Fibroblast of skin of abdomen (primary cell): Measurements from ENCODE around the gene SLC8A1.

Experiments used
- DNase-seq: peaks from one replicate; pipeline ENCODE4 v3.0.0-alpha.2; 2013

The SLC8A1 gene

DNA sequence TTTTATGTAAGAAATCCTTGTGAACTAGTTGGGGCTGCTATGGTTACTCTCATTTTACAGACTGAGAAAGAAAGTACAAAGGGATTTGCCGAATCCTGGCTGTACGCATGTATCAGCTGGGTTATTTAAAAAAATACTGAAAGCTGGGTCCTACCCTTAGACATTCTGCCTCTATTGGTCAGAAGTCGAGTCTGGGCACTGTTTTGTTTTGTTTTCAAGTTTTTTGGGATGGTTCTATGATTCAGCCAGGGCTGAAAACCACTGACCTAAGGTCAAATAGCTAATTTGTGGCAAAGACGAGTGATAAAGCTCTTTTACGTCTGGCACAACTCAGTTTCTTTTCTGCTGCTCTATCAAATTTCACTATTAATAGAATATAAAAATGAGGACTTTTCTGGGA lies 5.9 kb upstream of the SLC8A1 start:
- DNase-seq: no peak

DNA sequence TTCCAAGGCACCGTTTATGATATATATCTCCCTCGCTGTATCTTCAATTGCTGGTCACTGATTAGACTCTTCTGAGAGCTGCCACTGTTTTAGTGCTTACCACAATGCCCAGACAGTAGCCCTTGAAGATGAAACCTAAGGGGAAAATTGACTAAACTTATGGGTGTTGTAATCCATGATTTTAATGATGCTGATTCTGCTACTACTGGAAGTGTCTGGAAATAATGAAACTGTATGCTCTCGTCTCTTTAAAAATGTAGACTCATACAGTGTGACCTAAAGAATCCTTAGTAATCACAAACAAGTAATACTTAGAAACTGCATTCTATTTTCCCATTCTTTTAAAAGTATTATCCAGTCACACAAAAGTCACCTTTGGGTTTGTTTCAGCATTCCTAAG lies 5.5 kb upstream of the SLC8A1 start:
- DNase-seq: no peak

DNA sequence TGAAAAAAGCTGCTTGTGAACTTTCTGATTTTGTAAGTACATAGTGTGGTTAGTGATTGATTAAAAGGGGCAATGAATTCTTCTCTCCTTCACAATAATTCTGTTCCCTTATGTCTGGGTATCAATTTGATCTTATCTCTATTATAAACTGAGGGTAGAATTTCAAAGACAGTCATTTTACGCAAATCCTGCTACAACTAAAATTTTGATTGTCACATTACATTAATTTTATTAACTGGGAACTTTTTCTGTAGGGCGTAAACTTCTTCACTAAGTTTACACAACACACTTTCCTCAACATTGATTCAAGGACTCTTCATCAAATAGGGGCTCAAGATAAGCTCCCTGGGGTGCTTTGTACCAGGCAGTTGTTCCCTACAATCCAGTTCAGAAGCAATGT lies 5.0 kb upstream of the SLC8A1 start:
- no peak for DNase-seq

DNA sequence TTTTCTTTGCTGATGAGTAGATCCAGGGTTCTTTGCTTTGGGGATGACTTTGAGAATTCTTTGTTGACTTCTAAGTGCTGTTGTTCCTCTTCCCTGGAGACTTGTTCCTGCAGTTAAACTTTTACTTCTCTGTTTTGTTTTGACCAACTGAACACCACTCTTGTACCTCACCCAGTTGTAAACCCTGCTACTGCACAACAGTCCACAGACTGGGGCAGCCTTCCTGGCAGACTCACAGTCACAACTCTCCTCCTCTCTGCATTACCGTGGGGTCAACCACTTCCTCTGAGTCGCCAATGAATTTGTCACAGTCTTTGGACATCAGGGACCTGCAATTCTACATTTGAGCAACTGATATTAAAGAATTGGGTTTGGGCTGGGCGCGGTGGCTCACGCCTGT lies 3.8 kb upstream of the SLC8A1 start:
- DNase-seq: no peak

DNA sequence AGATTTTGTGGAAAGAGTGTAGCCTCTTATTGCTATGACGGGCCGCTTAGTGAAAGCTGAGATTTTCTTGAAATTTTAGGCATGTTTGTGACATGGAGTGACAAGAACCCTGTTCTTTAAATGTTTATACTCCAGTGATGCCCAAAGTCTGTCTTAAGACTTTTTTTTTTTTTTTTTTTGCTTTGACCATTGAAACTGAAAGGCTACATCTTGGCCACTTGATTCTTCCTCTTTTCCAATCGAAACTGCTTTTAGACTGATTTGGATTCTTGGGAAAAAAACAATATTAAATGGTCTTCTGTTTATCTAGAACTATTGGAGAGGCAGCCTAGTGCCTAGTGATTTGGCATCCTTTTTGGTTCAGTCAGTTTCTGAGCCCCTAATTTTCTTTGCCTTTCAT lies 2.4 kb upstream of the SLC8A1 start:
- DNase-seq: no peak

DNA sequence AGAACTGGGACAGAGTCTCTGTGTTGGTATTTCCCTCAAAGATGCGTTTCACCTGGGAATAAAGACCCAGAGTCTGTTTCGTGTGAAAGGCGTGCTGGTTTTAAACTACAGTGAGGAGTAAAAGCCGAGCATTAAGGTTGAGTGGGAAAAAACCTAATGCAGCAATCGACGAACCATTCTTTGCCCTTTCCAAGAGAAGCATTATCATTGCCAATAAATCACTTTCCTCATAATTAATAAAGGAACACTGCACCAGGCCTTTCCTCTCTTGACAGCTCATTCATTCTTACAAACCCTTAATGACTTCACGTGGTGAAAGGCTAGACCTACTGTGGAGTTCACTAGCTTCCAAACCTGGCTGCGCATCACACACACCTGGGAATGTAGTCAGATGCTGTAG lies 896 bp upstream of the SLC8A1 start:
- no peak for DNase-seq

DNA sequence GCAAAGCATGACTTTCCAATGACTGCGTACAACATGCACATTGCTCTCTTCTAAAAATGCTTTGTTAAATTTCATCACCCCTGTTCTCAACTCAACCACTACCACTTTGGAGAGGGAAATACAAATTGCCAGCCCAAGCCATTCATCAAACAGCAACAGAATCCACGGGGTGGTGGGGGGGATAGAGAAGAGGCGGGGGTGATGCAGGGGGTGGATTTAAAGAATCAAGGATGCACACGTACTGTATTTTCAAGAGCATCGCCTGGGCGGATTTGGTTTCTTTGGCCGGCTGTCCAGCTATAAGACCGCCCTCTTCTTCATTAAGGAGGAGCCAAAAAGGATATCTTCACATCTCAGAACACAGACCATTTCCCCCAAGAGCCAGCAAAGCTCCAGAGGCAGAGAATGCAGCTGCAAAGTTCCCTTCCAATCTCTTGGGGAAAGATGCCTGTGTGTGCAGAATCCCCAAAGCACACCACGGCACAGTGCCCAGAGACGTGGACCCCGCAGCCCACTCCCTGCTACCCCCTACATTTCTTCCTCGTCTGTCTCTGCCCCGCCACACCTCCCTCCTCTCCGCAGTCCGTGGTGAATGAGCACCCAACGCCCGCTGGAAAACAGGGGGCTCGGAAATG lies 977 bp downstream of the SLC8A1 start:
- peak; percentile 88 for DNase-seq

DNA sequence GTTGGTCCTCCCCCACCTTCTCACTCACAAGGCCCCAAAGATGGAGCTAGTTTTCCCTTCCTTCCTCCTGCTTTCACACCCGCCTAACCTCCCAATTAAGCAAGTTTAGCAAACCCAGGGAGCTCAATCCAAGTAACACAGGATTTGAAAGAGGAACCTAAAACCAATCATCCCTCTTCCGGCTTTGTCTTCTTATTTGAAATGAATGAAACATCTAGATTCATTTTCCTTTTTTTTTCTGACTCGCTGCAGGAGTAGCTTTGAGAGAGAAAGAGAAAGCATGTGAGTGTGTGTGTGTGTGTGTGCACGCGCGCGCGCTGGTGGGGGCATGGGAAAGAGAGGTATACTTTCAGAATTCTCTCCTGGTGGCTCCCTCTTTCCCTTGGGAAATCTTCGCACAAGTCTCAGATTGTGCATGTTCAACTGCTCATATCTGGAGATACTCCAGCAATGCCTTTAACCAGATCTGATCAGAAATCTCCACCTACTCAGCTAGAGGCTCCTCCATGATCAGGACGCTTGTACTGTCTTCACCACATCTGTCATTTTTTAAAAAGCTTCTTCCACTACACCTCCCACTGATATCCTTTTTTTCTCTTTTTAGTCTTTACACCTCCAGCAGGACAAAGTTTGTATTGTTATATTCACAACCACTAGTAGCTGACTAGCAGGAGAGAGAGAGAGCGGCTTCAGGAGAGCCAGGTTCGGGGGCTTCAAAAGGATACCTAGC lies 1.7 kb downstream of the SLC8A1 start:
- peak; percentile 64 for DNase-seq

DNA sequence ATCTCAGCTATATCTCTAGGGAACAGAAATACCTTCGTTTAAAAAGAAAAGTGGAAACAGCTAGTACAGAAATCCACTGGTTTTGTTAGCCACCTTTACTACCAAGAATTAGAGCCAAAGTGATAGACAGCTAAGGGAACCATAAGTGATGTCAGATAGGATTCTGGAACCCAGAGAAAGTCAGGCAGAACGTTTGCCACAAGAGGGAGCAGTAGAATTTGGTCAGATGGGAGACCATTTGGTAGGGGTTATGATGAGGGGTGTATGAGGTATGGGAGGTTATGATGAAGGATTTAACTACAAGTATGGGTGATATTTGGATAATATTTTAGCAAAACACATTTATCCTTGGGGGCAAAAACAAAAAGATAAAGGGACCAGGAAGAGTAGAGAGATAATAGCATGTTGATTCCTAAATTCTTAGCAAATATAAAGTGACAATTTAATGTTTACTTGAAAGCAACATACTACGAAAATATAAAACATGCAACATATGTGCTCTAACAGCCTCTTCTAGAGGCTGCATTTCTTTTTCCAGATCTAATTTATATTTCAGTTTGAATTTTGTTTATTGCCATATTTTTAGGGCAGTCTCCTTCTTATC lies 3.3 kb downstream of the SLC8A1 start:
- peak; percentile 52 for DNase-seq

DNA sequence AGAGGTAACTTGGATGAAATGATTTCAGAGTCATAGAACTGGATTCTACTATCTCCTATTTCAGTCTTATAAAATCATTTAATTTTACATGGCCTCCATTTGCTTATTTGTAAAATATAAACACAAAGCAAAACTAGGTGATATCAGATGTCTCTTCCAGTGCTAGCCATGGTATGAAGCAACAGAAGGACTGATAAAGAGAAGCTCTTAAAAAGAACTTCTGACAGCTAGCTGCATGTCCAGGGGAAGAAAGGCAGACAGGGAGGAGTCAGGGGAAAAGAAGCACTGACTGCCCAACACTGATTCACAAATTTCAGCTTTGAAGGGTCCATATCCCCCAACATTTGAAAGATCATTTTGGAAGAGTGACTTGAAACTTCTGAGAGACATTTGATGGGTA lies 6.4 kb downstream of the SLC8A1 start:
- no peak for DNase-seq

DNA sequence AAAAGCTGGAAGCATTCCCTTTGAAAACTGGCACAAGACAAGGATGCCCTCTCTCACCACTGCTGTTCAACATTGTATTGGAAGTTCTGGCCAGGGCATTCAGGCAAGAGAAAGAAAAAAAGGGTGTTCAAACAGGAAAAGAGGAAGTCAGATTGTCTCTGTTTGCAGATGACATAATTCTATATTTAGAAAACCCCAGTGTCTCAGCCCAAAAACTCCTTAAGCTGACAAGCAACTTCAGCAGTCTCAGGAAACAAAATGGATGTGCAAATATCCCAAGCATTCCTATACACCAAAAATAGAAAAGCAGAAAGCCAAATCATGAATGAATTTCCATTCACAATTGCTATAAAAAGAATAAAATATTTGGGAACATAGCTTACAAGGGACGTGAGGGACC lies 11.1 kb downstream of the SLC8A1 start:
- no peak for DNase-seq

DNA sequence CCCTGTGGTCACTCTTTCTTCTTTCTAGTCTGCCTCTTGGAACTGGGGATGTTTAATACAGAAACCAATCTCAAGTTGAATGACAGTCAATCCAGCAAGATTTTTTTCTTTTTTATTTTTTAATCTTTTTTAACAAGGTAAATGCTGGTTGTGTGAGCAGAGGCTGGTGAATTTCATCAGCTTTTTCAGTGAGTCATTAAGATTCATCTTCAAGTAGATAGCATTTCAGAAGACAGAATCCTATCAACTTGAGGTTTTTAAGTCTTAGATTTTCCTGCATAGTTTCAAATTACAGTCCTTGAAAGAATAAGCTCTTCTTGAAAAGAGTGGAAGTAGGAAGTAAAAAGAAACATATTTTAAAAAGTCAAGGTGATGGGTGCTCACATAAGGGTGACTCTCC lies 12.4 kb downstream of the SLC8A1 start:
- peak; percentile 68 for DNase-seq

DNA sequence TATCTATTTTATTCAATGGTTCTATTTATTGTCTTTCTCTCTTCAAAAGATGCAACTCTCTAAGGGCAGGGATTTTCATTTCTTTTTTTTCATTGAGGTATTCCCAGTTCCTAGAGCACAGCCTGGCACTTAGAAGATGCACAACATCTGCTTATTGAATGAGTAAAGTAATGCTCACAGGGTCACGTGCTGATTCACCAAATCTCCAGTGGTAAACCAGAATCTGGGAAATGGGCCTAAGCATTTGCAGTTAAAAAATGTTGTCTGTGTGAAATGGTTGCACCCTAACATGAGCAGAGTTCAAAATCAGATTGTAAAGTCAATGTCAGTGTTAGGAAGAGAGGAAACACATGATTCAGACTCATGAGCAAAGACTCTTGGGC lies 15.8 kb downstream of the SLC8A1 start:
- no peak for DNase-seq

DNA sequence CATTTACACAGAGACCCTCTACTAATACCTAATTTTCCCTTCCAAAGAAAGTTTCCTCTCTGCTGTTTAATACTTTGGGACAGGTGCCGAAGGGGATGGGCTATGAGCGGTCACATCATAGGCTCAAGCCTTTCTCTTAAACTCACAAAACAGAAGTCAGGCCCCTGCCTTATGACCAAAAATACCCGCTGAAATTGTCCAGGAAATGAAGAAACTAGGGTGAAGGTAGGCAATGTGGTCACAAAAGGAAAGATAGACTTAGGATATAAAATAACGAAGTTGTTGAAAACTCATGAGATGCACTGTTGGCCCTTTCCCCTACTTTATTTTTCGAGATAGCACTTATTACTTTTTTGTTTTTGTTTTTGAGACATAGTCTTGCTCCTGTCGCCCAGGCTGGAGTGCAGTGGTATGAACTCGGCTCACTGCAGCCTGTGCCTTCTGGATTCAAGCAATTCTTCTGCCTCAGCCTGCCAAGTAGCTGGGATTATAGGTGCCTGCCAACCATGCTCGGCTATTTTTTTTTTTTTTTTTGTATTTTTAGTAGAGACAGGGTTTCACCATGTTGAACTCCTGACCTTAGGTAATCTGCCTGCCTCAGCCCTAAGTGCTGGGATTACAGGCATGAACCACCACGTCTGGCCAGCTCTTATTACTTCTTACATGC lies 16.3 kb downstream of the SLC8A1 start:
- no peak for DNase-seq

DNA sequence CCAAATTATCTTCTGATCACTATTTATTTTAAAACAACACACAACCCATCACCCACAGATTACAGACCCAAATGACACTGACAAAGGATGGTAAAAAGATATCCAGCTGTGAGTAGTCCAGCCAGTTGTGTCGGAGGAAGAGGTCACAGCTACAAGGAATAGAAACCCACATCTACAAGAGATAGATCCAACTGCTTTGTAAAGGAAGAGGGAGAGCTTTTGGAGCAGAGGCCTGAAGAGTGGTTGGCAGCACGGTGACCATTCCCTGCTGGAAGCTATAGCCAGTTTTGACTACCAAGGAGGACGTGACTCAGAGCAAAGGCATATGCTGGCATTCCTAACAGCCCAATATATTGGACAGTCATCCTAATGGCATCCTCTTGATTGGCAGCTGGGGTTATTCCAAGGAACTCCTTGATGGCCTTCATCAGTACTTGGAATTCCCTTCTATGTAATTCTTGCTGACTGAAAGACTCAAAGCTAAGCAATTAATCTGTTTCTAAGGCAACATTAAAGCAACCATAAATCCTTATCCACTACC lies 17.1 kb downstream of the SLC8A1 start:
- peak; percentile 98 for DNase-seq

DNA sequence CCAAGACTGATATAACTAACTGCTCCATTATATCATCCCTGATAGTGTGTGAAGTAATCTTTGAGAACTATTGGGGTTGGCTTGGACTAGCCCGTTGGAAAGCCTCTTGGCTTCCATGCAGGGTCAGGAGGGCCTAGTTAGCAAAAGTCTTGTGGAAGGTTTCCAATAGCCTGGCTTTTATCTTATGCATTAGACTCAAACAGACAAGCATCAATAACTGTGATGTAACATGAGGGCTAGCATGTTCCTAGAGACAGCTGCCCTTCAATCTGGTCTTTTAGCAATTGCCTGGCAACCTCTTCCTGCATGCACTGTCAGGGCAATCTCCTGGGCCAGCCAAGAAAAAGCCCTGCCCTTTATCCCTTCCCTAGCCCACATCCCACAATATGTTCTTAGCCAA lies 18.2 kb downstream of the SLC8A1 start:
- DNase-seq: no peak

DNA sequence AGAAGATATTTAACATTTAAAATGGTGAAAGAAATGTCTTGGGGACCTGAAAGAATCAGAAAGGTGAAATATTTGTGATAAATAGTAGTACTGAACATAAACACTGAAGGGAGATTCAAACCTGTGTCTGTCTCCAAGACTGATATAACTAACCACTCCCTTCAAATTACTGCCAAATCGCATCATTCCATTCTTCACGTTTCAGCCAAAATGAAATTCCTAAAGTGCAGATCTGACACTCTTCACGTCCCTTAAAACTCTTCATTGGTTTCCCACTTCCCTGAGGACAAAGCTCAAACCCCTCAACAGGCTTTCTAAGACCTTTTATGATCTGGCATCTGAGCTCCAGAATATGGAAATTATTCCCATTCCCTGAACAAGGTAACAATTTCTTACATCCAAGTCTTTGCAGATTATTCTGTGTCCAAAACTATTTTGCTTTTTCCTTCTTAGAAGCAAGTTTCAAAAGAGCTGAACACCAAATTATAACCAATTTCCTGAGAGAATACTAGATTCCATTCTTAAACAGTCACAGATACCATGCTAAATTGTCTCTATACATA lies 18.9 kb downstream of the SLC8A1 start:
- no peak for DNase-seq

DNA sequence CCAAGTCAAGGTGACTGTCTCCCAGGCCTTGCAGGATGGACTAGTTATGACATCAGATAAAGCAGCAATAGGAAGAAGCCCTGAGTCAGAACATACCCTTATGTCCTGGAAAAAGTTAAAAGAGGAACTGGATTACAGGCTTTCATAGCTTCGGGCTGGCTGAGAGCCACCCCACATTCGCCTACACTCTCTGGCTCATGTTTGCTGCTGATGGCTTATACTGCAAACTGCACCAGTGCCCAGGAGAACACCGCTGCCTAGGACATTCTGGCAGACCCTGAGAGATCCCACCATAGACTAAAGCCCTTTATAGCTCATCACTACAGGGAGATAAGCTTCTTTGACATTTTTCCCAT lies 20.3 kb downstream of the SLC8A1 start:
- peak; percentile 88 for DNase-seq

DNA sequence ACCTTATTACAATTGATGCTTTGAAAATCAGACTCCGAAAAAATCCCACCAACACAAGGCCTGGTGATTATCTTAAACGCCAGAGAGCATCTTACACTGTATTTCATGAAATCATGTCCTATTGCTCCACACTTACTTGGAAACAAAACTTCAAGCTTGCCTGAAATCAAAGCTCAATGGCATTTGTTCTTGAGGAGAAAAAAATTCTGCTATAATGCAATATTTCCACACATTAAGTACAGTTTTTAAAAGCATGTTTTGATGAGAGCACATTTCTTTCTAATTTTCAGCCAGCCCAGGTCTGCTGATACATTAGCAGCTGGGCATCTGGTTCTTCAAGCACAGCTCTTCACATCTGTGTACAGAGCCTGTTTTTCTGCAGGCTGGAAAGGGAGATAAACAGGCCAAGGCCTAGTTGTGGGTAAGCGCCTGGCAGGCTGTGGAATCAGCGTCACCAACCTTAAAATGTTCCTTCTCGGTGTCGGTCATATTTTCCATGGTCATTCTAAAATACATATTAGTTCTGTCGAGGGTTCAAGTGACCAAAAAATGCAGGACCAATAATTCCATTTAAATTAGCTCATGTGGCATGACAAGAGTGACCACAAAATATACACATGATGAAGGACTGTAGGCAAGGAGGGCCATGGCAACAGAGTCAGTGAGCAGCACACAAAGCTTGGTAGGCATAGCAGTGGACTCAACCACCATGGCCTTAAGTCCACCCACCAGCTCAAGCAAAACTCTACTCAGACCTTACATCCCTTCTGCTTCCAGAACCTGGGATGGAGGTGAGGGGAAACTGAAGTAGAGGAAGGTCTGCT lies 20.9 kb downstream of the SLC8A1 start:
- DNase-seq: no peak

DNA sequence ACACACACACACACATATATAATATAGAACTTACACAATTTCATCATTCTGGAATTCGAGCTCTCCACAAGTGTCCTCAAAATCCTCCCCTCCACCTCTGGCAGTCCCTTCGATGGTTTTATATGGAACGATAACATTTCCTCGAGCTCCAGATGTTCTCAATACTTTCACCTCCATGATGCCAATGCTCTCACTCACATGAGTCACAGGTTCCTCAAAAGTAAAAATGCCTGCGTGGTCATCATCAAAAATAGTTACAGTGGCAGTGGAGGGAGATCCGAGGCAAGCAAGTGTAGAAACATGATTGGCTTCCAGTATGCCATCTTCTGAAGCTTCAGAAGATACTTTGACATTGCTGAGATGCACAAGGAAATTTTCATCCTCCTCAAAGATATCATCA lies 23.5 kb downstream of the SLC8A1 start:
- no peak for DNase-seq

DNA sequence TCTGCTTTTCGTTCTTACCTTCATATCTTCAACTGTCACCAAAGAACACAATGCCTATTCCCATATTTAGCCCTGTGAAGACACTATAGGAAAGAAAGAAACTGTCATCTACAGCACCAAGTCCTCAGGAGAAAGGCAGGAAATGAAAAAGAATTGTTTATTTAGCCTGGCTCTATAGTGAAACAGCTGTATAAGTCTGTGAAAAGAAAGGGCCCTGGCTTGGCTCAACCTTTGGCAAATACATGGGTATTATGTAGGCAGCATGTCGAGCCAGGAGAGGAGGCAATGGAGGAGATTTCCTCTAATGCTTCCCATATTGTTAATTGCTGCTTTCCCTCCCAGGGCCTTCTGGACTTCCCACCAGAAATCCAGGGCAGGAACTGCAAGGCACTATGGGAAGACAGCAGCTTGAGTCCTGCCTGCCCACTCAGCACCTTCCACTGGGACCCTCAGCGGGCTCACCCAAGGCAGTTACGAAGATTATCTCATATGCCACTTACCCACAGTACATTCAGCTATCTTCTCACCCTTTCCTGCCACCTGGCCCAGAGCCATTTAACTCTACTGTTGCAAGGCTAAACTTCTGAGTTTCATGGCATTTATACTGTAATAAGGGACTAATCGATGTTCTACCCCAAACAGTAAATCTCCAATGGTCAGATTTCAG lies 30.1 kb downstream of the SLC8A1 start:
- no peak for DNase-seq

DNA sequence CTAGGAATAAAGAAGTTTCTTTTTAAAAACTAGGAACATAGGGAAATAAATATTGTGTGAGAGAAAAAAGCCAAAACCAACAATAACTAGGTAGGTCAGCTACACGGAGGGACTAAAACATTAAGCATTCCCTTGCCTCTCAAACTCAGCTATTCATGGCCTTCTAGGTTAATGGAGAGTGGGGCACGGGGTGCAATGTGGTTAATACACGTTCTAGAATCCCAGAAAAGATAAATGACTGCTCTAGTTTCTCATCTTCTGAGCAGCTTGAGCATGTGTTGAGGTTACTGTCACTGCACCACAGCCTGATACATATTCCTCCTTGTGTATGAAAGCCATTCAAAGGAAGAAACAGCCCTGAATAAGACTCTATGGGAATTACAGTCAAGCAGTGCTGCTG lies 31.4 kb downstream of the SLC8A1 start:
- DNase-seq: no peak
